ENCODE data around the gene IGF1R. TPM values are rescaled to one million over a fixed set of nuclear protein-coding genes. Genes with fewer than 3 reads are reported as not detected.

Gene IGF1R
- total RNA-seq, 1 experiment from 2014 or later, result 51.6 TPM

DNA sequence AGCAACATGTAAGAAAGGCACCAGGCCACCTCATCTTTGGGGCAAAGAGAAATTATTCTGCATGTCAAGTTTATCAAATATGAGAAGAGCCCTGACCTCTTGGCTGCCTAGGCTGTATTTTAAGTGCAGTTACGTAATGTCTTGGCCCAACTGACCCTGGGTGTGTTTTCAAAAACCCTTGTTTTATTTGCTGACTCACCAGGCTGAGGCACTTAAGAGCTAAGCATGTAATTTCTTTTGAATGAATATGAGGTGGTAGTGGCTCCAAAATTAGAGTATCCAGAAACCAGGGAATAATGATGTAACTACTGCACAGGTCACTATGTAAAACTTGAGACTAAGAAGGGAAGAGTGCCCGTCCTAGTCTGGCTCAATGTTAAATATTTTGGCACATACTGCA is 335.0 kb downstream of the IGF1R start:
- no peak for DNase-seq
- no TSS peak for BruUV-seq (replicated peaks)
- Histone ChIP-seq H3K4me3 (ENCODE audit: low read depth, low read length) (no peak overlapping the region), H3K9me3 (peaks cover 5% of the 10 kb centered on the region; the same call in 1 of the 2 replicates), H3K4me1 (no peaks in the 10 kb centered on the region), H3K27me3 (replicated peaks; ENCODE audit: control insufficient read depth, insufficient read depth, low read length) (no peaks in the 10 kb centered on the region), H3K36me3 (ENCODE audit: control insufficient read depth, insufficient read depth, low read length) (no peaks in the 10 kb centered on the region)
- Mint-ChIP-seq H3K27me3 (ENCODE audit: insufficient read depth, unreplicated experiment) (no peaks in the 10 kb centered on the region), H3K36me3 (ENCODE audit: insufficient read depth, unreplicated experiment) (no peaks in the 10 kb centered on the region), H3K9me3 (ENCODE audit: unreplicated experiment) (peaks cover 18% of the 10 kb centered on the region), H3K4me3 (ENCODE audit: unreplicated experiment) (no peak overlapping the region), H3K27ac (ENCODE audit: unreplicated experiment) (no peak overlapping the region), H3K4me1 (ENCODE audit: low read depth, unreplicated experiment) (no peaks in the 10 kb centered on the region)
- POLR2A ChIA-PET, result no interaction called here
- TF ChIP-seq, protein P1, sequence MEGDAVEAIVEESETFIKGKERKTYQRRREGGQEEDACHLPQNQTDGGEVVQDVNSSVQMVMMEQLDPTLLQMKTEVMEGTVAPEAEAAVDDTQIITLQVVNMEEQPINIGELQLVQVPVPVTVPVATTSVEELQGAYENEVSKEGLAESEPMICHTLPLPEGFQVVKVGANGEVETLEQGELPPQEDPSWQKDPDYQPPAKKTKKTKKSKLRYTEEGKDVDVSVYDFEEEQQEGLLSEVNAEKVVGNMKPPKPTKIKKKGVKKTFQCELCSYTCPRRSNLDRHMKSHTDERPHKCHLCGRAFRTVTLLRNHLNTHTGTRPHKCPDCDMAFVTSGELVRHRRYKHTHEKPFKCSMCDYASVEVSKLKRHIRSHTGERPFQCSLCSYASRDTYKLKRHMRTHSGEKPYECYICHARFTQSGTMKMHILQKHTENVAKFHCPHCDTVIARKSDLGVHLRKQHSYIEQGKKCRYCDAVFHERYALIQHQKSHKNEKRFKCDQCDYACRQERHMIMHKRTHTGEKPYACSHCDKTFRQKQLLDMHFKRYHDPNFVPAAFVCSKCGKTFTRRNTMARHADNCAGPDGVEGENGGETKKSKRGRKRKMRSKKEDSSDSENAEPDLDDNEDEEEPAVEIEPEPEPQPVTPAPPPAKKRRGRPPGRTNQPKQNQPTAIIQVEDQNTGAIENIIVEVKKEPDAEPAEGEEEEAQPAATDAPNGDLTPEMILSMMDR (IDR thresholded peaks at IDR 0.05; ENCODE audit: insufficient read depth in 1 of 2, low read depth in 1 of 2, low read length in 1 of 2, severe bottlenecking in 1 of 2, unreplicated experiment in 1 of 2), result no peak
- intact Hi-C loops (cut with micrococcal nuclease; ENCODE audit: unreplicated experiment), result no loop called here
- CTCF ChIA-PET, result interaction anchor here (0.6 kb wide), 1 partner anchor 82 kb away, joined by 3 read pairs; no protein-coding TSS in a partner anchor

DNA sequence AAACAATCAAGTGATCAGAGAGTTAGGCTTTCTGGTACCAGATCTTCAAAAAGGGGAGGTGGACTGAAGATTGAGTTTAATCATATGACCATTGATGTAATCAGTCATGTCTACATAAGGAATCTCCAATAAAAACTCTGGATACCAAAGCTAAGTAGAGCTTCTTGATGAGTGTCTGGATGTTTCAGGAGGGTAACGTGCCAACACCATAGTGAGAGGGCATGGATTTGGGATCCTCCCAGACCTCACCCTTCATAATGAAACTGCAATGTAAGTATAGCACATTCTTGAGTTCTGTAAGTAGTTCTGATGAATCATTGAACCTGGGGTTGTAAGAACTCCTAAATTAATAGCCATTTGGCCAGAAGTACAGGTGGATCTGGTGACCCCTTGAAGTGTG is 337.9 kb downstream of the IGF1R start:
- ChIA-PET CTCF (no interaction called here), POLR2A (no interaction called here)
- no TSS peak for BruUV-seq (replicated peaks)
- H3K27me3 Mint-ChIP-seq (ENCODE audit: insufficient read depth, unreplicated experiment), result peaks cover 11% of the 10 kb centered on the region
- no peaks in the 10 kb centered on the region for H3K36me3 ChIP-seq (ENCODE audit: control insufficient read depth, insufficient read depth, low read length)
- no peak overlapping the region for H3K27ac Mint-ChIP-seq (ENCODE audit: unreplicated experiment)
- peaks cover 18% of the 10 kb centered on the region for H3K9me3 Mint-ChIP-seq (ENCODE audit: unreplicated experiment)
- H3K4me3 ChIP-seq (ENCODE audit: low read depth, low read length), result no peak overlapping the region
- intact Hi-C loops (cut with micrococcal nuclease; ENCODE audit: unreplicated experiment), result no loop called here
- H3K4me1 ChIP-seq, result no peaks in the 10 kb centered on the region
- no peak for DNase-seq
- H3K27me3 ChIP-seq (replicated peaks; ENCODE audit: control insufficient read depth, insufficient read depth, low read length), result no peaks in the 10 kb centered on the region
- no peaks in the 10 kb centered on the region for H3K4me1 Mint-ChIP-seq (ENCODE audit: low read depth, unreplicated experiment)
- no peak overlapping the region for H3K4me3 Mint-ChIP-seq (ENCODE audit: unreplicated experiment)
- H3K36me3 Mint-ChIP-seq (ENCODE audit: insufficient read depth, unreplicated experiment), result no peaks in the 10 kb centered on the region
- H3K9me3 ChIP-seq, result peaks cover 5% of the 10 kb centered on the region; the same call in 1 of the 2 replicates
- TF ChIP-seq, protein P1 (IDR thresholded peaks at IDR 0.05; ENCODE audit: insufficient read depth in 1 of 2, low read depth in 1 of 2, low read length in 1 of 2, severe bottlenecking in 1 of 2, unreplicated experiment in 1 of 2), result no peak

DNA sequence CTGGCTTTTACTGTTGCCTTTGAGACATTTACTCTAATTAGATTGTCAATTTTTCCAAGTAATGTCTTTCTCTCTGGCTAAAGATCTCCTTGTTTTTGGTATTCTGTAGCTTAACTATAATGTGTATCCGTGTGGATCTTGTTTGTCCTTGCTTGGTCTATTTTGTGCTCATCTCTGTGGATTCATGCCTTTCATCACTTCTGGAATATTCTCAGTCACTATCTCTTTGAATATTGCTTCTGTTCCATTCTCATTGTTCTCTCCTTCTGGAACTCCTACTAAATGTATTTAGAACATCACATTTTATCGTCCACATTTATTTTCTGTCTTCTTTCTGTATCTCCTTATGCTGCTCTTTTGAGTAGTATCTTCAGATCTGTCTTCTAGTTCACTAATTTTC is 346.6 kb downstream of the IGF1R start:
- Mint-ChIP-seq H3K9me3 (ENCODE audit: unreplicated experiment) (peaks cover 15% of the 10 kb centered on the region), H3K36me3 (ENCODE audit: insufficient read depth, unreplicated experiment) (no peaks in the 10 kb centered on the region), H3K4me1 (ENCODE audit: low read depth, unreplicated experiment) (no peaks in the 10 kb centered on the region), H3K27ac (ENCODE audit: unreplicated experiment) (no peak overlapping the region), H3K4me3 (ENCODE audit: unreplicated experiment) (no peak overlapping the region), H3K27me3 (ENCODE audit: insufficient read depth, unreplicated experiment) (peaks cover 3% of the 10 kb centered on the region)
- TF ChIP-seq, protein P1 (IDR thresholded peaks at IDR 0.05; ENCODE audit: insufficient read depth in 1 of 2, low read depth in 1 of 2, low read length in 1 of 2, severe bottlenecking in 1 of 2, unreplicated experiment in 1 of 2), result no peak
- BruUV-seq (replicated peaks), result no TSS peak
- intact Hi-C loops (cut with micrococcal nuclease; ENCODE audit: unreplicated experiment), result no loop called here
- CTCF ChIA-PET, result no interaction called here
- no peaks in the 10 kb centered on the region for H3K27me3 ChIP-seq (replicated peaks; ENCODE audit: control insufficient read depth, insufficient read depth, low read length)
- H3K4me3 ChIP-seq (ENCODE audit: low read depth, low read length), result no peak overlapping the region
- no peak for DNase-seq
- POLR2A ChIA-PET, result no interaction called here
- H3K36me3 ChIP-seq (ENCODE audit: control insufficient read depth, insufficient read depth, low read length), result no peaks in the 10 kb centered on the region
- no peaks in the 10 kb centered on the region for H3K9me3 ChIP-seq
- no peaks in the 10 kb centered on the region for H3K4me1 ChIP-seq

Data from Caco-2 (cell line).